BJ (cell line): ENCODE data around the gene FARP2. TPM values are rescaled to one million over a fixed set of nuclear protein-coding genes. Genes with fewer than 3 reads are reported as not detected.

Experiments used
- CTCF ChIA-PET: fragments of 350-600 bp; formaldehyde crosslinking; extraction: SDS; loops from one replicate; lab custom pipeline; 2021; ENCODE audit warnings: antibody characterized with exemption, inconsistent platforms; lab: Yijun Ruan, JAX
- POLR2A ChIA-PET: fragments of 300-600 bp; sonication (Branson Sonifier 250); formaldehyde crosslinking; extraction: SDS; loops from one replicate; lab custom pipeline; 2021; ENCODE audit warnings: antibody characterized with exemption; lab: Charles Lee
- DNase-seq: peaks from one replicate; pipeline ENCODE4 v3.0.0-alpha.2; 2011; ENCODE audit warnings: low read depth
- H3K27me3 ChIP-seq: 2 replicates; pipeline ENCODE4 v1.6.0; 2011; ENCODE audit warnings: low read length; ENCODE audit not compliant: control insufficient read depth, insufficient read depth
- H3K36me3 ChIP-seq: 2 replicates; pipeline ENCODE4 v1.5.1; 2011; ENCODE audit warnings: low read length; ENCODE audit not compliant: control insufficient read depth, insufficient read depth
- H3K4me3 ChIP-seq: 2 replicates; pipeline ENCODE4 v1.5.1; 2011; ENCODE audit warnings: low read depth, mild to moderate bottlenecking, control low read depth, low read length
- polyA plus RNA-seq: library from polyadenylated mRNA; depleted of rRNA; stranded (reverse); fragments of >200 nt; gene quantifications from 2 replicates; pipeline ENCODE4 v1.2.3, GENCODE V29; 2011
- TF ChIP-seq, protein P1 (sequence below): IDR thresholded peaks from 2 replicates; pipeline ENCODE4 v1.5.1; 2011; ENCODE audit warnings: low read depth, mild to moderate bottlenecking, control low read depth, inconsistent platforms, low read length, moderate library complexity; ENCODE audit not compliant: insufficient read depth

The FARP2 gene
- polyA plus RNA-seq, 1 experiment, result 28.7 TPM

DNA sequence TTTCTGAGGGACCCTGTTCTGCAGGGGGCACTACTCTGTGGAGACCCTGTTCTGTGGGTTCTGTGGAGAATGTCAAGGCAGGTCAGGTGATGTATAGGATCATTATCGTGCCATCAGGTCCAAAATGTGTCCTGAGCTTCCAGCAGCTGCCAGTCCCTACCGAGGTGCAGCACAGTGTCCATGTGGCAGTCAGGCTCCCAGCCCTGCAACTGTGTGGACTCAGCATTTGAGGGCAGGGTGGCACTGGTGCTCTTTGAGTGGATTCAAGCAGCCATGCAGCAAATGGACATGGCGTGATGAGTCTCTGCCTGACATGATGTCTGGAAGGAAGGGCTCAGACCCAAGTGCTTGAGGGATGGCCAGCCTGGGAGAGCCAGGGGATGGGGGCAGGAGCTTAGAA, 117.3 kb downstream of the FARP2 start:
- H3K27me3 ChIP-seq, result 0 out of 2 replicates have a peak, but pooled peaks cover 2% of the 10 kb centered on the region
- no peak overlapping the region for H3K4me3 ChIP-seq
- ChIA-PET POLR2A (no interaction called here), CTCF (no interaction called here)
- no peak for DNase-seq
- H3K36me3 ChIP-seq, result no peaks in the 10 kb centered on the region
- TF ChIP-seq, protein P1, sequence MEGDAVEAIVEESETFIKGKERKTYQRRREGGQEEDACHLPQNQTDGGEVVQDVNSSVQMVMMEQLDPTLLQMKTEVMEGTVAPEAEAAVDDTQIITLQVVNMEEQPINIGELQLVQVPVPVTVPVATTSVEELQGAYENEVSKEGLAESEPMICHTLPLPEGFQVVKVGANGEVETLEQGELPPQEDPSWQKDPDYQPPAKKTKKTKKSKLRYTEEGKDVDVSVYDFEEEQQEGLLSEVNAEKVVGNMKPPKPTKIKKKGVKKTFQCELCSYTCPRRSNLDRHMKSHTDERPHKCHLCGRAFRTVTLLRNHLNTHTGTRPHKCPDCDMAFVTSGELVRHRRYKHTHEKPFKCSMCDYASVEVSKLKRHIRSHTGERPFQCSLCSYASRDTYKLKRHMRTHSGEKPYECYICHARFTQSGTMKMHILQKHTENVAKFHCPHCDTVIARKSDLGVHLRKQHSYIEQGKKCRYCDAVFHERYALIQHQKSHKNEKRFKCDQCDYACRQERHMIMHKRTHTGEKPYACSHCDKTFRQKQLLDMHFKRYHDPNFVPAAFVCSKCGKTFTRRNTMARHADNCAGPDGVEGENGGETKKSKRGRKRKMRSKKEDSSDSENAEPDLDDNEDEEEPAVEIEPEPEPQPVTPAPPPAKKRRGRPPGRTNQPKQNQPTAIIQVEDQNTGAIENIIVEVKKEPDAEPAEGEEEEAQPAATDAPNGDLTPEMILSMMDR, result no peak

DNA sequence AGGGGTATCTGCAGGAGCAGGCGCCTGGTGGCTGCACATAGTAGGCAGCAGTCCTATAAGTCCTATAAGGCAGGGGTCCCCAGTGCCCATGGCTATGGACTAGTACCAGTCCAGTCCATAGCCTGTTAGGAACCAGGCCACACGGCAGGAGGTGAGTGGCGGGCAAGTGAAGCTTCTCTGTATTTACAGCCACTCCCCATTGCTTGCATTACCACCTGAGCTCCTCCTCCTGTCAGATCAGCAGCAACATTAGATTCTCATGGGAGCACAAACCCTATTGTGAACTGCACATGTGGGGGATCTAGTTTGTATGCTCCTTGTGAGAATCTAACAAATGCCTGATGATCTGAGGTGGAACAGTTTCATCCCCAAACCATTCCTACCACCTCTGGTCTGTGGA, 119.2 kb downstream of the FARP2 start:
- TF ChIP-seq, protein P1, result no peak
- CTCF ChIA-PET, result interaction anchor here (0.7 kb wide), 1 partner anchor 52 kb away, joined by 3 read pairs; no protein-coding TSS in a partner anchor
- Histone ChIP-seq H3K4me3 (no peak overlapping the region), H3K36me3 (peaks cover 5% of the 10 kb centered on the region), H3K27me3 (0 out of 2 replicates have a peak, but pooled peaks cover 2% of the 10 kb centered on the region)
- DNase-seq, result no peak
- POLR2A ChIA-PET, result no interaction called here

DNA sequence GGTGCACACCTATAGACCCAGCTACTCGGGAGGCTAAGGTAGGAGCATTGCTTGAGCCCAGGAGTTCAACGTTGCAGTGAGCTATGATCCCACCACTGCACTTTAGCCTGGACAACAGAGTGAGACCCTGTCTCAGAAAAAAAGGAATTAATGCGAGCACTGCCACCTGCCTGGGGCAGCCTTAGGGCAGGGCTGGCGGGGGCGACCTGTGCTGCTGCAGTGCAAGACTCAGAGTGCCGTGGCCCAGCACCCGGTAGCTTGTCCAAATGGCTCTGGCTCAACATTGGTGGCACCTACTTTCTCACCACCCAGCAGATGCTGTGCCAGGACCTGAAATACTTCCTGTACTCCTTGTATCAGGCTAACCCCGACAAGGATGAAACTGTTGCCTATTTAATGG, 122.1 kb downstream of the FARP2 start:
- ChIA-PET CTCF (interaction anchor here (1.8 kb wide), 1 partner anchor 12 kb away, joined by 7 read pairs; no protein-coding TSS in a partner anchor), POLR2A (no interaction called here)
- no peak overlapping the region for H3K4me3 ChIP-seq
- peaks cover 5% of the 10 kb centered on the region for H3K36me3 ChIP-seq
- TF ChIP-seq, protein P1, result no peak
- DNase-seq, result no peak
- H3K27me3 ChIP-seq, result no peaks in the 10 kb centered on the region

DNA sequence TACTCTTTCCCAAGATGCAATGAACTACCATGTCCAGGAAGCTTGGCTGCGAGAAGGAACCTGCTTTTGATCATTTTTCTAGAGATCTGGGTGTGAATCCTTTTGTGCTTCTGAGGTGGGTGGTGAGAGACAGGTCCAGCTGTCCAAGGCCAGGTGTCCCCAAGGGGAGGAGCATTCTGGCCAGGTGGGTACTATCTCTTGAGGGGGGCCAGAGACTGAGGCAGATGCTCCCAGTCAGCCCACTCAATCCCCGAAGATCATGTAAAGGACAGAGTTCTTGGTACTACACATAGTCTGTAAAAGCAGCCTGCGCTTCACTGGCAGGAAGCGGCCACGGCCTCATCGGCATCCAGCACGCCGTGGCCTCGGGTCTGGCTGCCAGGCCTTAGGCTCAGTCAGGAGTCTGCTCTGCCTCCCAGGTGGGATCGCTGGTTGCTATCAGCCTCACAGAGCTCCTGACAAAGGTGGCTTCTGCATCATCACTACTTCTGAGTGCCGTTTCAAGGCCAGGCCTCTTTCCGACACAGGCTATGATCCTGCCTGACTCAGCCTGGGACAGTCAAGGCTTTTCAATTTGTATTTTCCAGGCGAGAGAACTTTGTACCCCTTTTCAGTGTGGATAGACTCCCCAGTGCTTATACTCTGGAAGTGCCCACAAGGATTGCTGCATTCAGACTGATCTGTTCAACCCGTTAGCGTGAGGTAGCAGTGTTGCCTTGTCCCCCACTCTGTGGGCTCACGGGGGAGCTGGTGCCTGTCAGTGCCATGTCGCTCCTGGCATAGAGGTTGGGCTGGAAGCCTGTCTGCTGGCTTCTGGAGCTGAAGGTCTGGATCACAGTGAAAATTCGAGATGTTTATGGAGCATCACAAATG, 123.2 kb downstream of the FARP2 start:
- no peaks in the 10 kb centered on the region for H3K27me3 ChIP-seq
- ChIA-PET CTCF (interaction anchor here (0.6 to 1.8 kb wide), 4 partner anchors 10 to 402 kb away, joined by 3 to 7 read pairs (median 4); no protein-coding TSS in a partner anchor), POLR2A (no interaction called here)
- no peak for DNase-seq
- peaks cover 5% of the 10 kb centered on the region for H3K36me3 ChIP-seq
- H3K4me3 ChIP-seq, result no peak overlapping the region
- TF ChIP-seq, protein P1, result no peak

DNA sequence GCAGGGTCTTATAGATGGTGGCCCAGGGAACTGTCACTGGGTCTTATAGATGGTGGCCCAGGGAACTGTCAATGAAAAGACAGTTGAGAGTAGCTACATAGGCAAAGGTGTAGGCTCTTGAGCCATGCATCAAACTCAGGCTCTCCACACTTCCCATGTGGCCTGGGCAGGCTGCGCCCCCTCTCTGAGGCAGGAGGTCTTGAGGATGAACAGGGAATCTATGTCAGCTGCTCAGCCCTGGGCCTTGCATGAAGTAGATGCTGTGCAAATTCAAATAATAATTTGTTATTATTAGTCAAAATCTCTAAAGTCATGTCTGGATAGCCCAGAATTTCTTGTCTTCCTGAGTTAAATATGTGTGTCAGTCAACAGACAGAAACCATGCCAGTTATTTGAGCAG, 125.6 kb downstream of the FARP2 start:
- no peak for DNase-seq
- H3K4me3 ChIP-seq, result no peak overlapping the region
- no peaks in the 10 kb centered on the region for H3K27me3 ChIP-seq
- peaks cover 5% of the 10 kb centered on the region for H3K36me3 ChIP-seq
- POLR2A ChIA-PET, result no interaction called here
- CTCF ChIA-PET, result no interaction called here
- TF ChIP-seq, protein P1, result no peak
